Neural cell (in vitro differentiated cells): ENCODE data around the gene SUPT20HL1. TPM values are rescaled to one million over a fixed set of nuclear protein-coding genes. Genes with fewer than 3 reads are reported as not detected.
A peak's percentile ranks its signal among the peaks of the same experiment; 100 is the strongest.

Experiments used
- H2AFZ ChIP-seq: fragments of 200-600, 300-800 bp; sonication (generic), shearing (Covaris generic); 2 replicates; pipeline ENCODE4 v1.6.0; 2014; ENCODE audit warnings: low read depth, mild to moderate bottlenecking, antibody characterized with exemption, low read length, moderate library complexity
- H3F3A ChIP-seq: fragments of 200-600 bp; shearing (Covaris generic); 2 replicates; pipeline ENCODE4 v1.6.1; 2016; ENCODE audit warnings: mild to moderate bottlenecking, moderate library complexity, mixed read lengths, antibody characterized with exemption, low read length; ENCODE audit not compliant: insufficient read depth, poor library complexity, severe bottlenecking
- H3K27ac ChIP-seq: fragments of 200-600, 300-800 bp; sonication (generic), shearing (Covaris generic); 2 replicates; pipeline ENCODE4 v1.5.1; 2014; ENCODE audit warnings: mild to moderate bottlenecking, low read length, moderate library complexity
- H3K27me3 ChIP-seq: fragments of 300-800, 200-600 bp; sonication (generic), shearing (Covaris generic); 2 replicates; pipeline ENCODE4 v1.6.0; 2014; ENCODE audit warnings: mild to moderate bottlenecking, low read depth, low read length, moderate library complexity; ENCODE audit not compliant: insufficient read depth
- H3K36me3 ChIP-seq: fragments of 300-800, 200-600 bp; sonication (generic), shearing (Covaris generic); 2 replicates; pipeline ENCODE4 v1.5.1; 2014; ENCODE audit warnings: mild to moderate bottlenecking, antibody characterized with exemption, low read length, moderate library complexity; ENCODE audit not compliant: insufficient read depth
- H3K4me2 ChIP-seq: fragments of 300-800, 200-600 bp; sonication (generic), shearing (Covaris generic); 2 replicates; pipeline ENCODE4 v1.6.0; 2014; ENCODE audit warnings: mild to moderate bottlenecking, low read length
- H3K4me3 ChIP-seq: fragments of 300-800, 200-600 bp; sonication (generic), shearing (Covaris generic); 2 replicates; pipeline ENCODE4 v1.5.1; 2014; ENCODE audit warnings: mild to moderate bottlenecking, low read length, moderate library complexity
- H3K79me2 ChIP-seq: fragments of 200-600 bp; shearing (Covaris generic); replicated peaks from 2 replicates; pipeline ENCODE4 v1.6.0; 2014; ENCODE audit warnings: mild to moderate bottlenecking, low read length, moderate library complexity; ENCODE audit not compliant: insufficient read depth
- H3K9ac ChIP-seq: fragments of 300-800, 200-600 bp; sonication (generic), shearing (Covaris generic); 2 replicates; pipeline ENCODE4 v1.6.1; 2016; ENCODE audit warnings: mild to moderate bottlenecking, low read length, mixed read lengths
- H3K9me2 ChIP-seq: fragments of 200-600 bp; shearing (Covaris generic); 2 replicates; pipeline ENCODE4 v1.6.1; 2016; ENCODE audit warnings: mild to moderate bottlenecking, low read length, mixed read lengths; ENCODE audit not compliant: insufficient read depth
- H3K9me3 ChIP-seq: fragments of 200-600, 300-800 bp; sonication (generic), shearing (Covaris generic); 2 replicates; pipeline ENCODE4 v1.6.1; 2016; ENCODE audit warnings: mild to moderate bottlenecking, mixed run types, low read length, moderate library complexity, mixed read lengths
- H4K20me1 ChIP-seq: fragments of 200-600 bp; shearing (Covaris generic); 2 replicates; pipeline ENCODE4 v1.6.1; 2016; ENCODE audit warnings: mild to moderate bottlenecking, mixed run types; ENCODE audit not compliant: insufficient read depth
- EP300 ChIP-seq: fragments of 450-650 bp; conservative IDR thresholded peaks from 2 replicates; pipeline ENCODE4 v1.6.1; 2014; ENCODE audit warnings: antibody characterized with exemption, mild to moderate bottlenecking, moderate library complexity; ENCODE audit not compliant: poor library complexity, severe bottlenecking
- EZH2 ChIP-seq: fragments of 200-600, 300-800 bp; shearing (Covaris generic), sonication (generic); IDR thresholded peaks from 2 replicates; pipeline ENCODE4 v1.6.1; 2014; ENCODE audit warnings: antibody characterized with exemption, low read length, borderline replicate concordance, mild to moderate bottlenecking; ENCODE audit not compliant: insufficient read depth, poor library complexity, severe bottlenecking
- MXI1 ChIP-seq: fragments of 450-650 bp; conservative IDR thresholded peaks from 2 replicates; pipeline ENCODE4 v1.6.1; 2014; ENCODE audit warnings: antibody characterized with exemption, mild to moderate bottlenecking; ENCODE audit not compliant: poor library complexity, severe bottlenecking
- RAD21 ChIP-seq: fragments of 450-650 bp; conservative IDR thresholded peaks from 2 replicates; pipeline ENCODE4 v1.6.1; 2014; ENCODE audit warnings: antibody characterized with exemption, mild to moderate bottlenecking, moderate library complexity
- SMC3 ChIP-seq: fragments of 450-650 bp; conservative IDR thresholded peaks from 2 replicates; pipeline ENCODE4 v1.6.1; 2014; ENCODE audit warnings: antibody characterized with exemption, mild to moderate bottlenecking, moderate library complexity; ENCODE audit not compliant: poor library complexity
- polyA plus RNA-seq: library from polyadenylated mRNA; depleted of rRNA; stranded (reverse); fragments of >200 nt; gene quantifications from 2 replicates; pipeline ENCODE4 v1.2.3, GENCODE V29; 2014
- TF ChIP-seq, protein P1 (sequence below): IDR thresholded peaks from 2 replicates; pipeline ENCODE4 v1.6.1; 2012; ENCODE audit warnings: borderline replicate concordance
- TF ChIP-seq, protein P2 (sequence below): fragments of 450-650 bp; IDR thresholded peaks from 2 replicates; pipeline ENCODE4 v1.5.1; 2014; ENCODE audit warnings: antibody characterized with exemption, mild to moderate bottlenecking, moderate library complexity; ENCODE audit not compliant: poor library complexity, severe bottlenecking

Gene SUPT20HL1
- polyA plus RNA-seq, 1 donor from 2014 or later = not detected

DNA sequence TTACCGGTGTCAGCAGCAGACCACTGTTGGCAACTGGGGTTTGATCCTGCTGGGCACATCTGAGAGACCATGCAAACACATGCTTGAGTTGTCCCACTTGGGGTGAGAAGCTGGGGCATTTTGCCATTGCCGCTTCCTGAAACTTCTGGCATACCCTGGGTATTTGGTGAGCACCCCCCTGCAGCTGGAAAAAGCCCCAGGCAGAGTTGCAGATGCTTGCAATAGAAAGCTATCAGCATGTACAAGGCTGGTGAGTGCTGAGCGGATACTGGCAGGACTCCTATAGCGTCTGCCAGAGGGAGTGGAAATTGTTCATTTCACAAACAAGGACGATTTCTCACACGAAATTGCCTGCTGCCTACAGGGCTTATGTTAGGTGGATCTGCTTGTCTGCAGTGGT, 32.3 kb downstream of the SUPT20HL1 start:
- H3K36me3 ChIP-seq = no peaks in the 10 kb centered on the region
- no peak overlapping the region for H3K27ac ChIP-seq
- no peak overlapping the region for H2AFZ ChIP-seq
- H3K27me3 ChIP-seq = no peaks in the 10 kb centered on the region
- no peak overlapping the region for H3K9ac ChIP-seq
- TF ChIP-seq EP300 = no peak
- no peak for TF ChIP-seq MXI1
- TF ChIP-seq, protein P1, sequence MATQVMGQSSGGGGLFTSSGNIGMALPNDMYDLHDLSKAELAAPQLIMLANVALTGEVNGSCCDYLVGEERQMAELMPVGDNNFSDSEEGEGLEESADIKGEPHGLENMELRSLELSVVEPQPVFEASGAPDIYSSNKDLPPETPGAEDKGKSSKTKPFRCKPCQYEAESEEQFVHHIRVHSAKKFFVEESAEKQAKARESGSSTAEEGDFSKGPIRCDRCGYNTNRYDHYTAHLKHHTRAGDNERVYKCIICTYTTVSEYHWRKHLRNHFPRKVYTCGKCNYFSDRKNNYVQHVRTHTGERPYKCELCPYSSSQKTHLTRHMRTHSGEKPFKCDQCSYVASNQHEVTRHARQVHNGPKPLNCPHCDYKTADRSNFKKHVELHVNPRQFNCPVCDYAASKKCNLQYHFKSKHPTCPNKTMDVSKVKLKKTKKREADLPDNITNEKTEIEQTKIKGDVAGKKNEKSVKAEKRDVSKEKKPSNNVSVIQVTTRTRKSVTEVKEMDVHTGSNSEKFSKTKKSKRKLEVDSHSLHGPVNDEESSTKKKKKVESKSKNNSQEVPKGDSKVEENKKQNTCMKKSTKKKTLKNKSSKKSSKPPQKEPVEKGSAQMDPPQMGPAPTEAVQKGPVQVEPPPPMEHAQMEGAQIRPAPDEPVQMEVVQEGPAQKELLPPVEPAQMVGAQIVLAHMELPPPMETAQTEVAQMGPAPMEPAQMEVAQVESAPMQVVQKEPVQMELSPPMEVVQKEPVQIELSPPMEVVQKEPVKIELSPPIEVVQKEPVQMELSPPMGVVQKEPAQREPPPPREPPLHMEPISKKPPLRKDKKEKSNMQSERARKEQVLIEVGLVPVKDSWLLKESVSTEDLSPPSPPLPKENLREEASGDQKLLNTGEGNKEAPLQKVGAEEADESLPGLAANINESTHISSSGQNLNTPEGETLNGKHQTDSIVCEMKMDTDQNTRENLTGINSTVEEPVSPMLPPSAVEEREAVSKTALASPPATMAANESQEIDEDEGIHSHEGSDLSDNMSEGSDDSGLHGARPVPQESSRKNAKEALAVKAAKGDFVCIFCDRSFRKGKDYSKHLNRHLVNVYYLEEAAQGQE = no peak
- TF ChIP-seq, protein P2, sequence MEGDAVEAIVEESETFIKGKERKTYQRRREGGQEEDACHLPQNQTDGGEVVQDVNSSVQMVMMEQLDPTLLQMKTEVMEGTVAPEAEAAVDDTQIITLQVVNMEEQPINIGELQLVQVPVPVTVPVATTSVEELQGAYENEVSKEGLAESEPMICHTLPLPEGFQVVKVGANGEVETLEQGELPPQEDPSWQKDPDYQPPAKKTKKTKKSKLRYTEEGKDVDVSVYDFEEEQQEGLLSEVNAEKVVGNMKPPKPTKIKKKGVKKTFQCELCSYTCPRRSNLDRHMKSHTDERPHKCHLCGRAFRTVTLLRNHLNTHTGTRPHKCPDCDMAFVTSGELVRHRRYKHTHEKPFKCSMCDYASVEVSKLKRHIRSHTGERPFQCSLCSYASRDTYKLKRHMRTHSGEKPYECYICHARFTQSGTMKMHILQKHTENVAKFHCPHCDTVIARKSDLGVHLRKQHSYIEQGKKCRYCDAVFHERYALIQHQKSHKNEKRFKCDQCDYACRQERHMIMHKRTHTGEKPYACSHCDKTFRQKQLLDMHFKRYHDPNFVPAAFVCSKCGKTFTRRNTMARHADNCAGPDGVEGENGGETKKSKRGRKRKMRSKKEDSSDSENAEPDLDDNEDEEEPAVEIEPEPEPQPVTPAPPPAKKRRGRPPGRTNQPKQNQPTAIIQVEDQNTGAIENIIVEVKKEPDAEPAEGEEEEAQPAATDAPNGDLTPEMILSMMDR = no peak
- no peaks in the 10 kb centered on the region for H3F3A ChIP-seq
- no peak overlapping the region for H3K4me2 ChIP-seq
- H4K20me1 ChIP-seq = no peaks in the 10 kb centered on the region
- no peak overlapping the region for H3K4me3 ChIP-seq
- no peaks in the 10 kb centered on the region for H3K9me2 ChIP-seq
- H3K9me3 ChIP-seq = no peaks in the 10 kb centered on the region
- no peaks in the 10 kb centered on the region for H3K79me2 ChIP-seq

DNA sequence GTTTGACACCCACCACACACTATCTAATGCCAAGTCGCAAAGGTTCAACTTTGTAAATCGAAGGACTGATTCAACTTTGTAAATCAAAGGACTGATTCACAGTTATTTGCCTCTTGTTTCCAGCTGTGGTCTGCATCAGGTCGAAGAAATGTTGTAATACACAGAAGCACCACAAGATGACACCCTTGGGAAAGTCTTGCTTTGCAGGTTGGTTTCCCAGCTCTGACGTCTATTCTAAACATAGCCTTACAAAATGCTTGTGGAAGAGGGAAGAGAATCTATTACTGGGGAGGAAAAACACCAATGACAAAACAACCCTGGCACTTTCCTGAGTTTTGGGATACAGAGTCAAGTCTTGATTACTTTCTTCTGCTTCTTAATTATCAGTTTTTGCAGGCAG, 35.3 kb downstream of the SUPT20HL1 start:
- Histone ChIP-seq H3K4me2 (no peak overlapping the region), H3K27me3 (no peaks in the 10 kb centered on the region), H3K27ac (no peak overlapping the region), H3K36me3 (no peaks in the 10 kb centered on the region), H3K9me3 (no peaks in the 10 kb centered on the region), H4K20me1 (no peaks in the 10 kb centered on the region), H3F3A (no peaks in the 10 kb centered on the region), H3K79me2 (no peaks in the 10 kb centered on the region), H3K9me2 (no peaks in the 10 kb centered on the region), H3K9ac (no peak overlapping the region), H3K4me3 (no peak overlapping the region), H2AFZ (no peak overlapping the region)
- TF ChIP-seq SMC3 (peak; percentile 80), RAD21 (peak; percentile 87), EZH2 (no peak)
- TF ChIP-seq, protein P2 = peak; percentile 80
